Measurements from ENCODE around the gene RPL13. TPM values are rescaled to one million over a fixed set of nuclear protein-coding genes. Genes with fewer than 3 reads are reported as not detected.

RPL13 gene
- total RNA-seq, 1 donor from 2014 or later = 1,029 TPM

- intact Hi-C loops (cut with micrococcal nuclease) = no loop called here
- no peak for ATAC-seq
- no peak for DNase-seq
Observed at GRCh38 chr16:89573826-89574680, 13.6 kb downstream of the RPL13 start.

GRCh38 chr16:89574681-89575246 lies 14.3 kb downstream of the RPL13 start:
- peak; percentile 63 for DNase-seq
- intact Hi-C loops (cut with micrococcal nuclease) = no loop called here

GRCh38 chr16:89575247-89576152 lies 15.0 kb downstream of the RPL13 start, which contains the start of gene CPNE7:
TSS of gene CPNE7 (plus strand) at chr16:89575758. CDS start at chr16:89575898, 140 bp downstream.
- intact Hi-C loops (cut with micrococcal nuclease) = no loop called here
- ATAC-seq (peak; percentile 21), DNase-seq (no peak)

More at GRCh38 chr16:89574681-89575246, 14.3 kb downstream of the RPL13 start:
- peak; percentile 73 for ATAC-seq

GRCh38 chr16:89576153-89577054 lies 15.9 kb downstream of the RPL13 start:
- intact Hi-C loops (cut with micrococcal nuclease) = no loop called here
- DNase-seq (no peak), ATAC-seq (no peak)

- intact Hi-C loops (cut with micrococcal nuclease) = no loop called here
- no peak for ATAC-seq
- no peak for DNase-seq
Observed at GRCh38 chr16:89577055-89577759, 16.7 kb downstream of the RPL13 start.

GRCh38 chr16:89579351-89579750 lies 18.9 kb downstream of the RPL13 start:
- intact Hi-C loops (cut with micrococcal nuclease) = no loop called here
- ATAC-seq (no peak), DNase-seq (no peak)

GRCh38 chr16:89581045-89581695 lies 20.7 kb downstream of the RPL13 start:
- no peak for ATAC-seq
- intact Hi-C loops (cut with micrococcal nuclease) = no loop called here

GRCh38 chr16:89581861-89582563 lies 21.5 kb downstream of the RPL13 start:
- intact Hi-C loops (cut with micrococcal nuclease) = no loop called here
- ATAC-seq (no peak), DNase-seq (no peak)

More at GRCh38 chr16:89581045-89581695, 20.7 kb downstream of the RPL13 start:
- DNase-seq = no peak

- intact Hi-C loops (cut with micrococcal nuclease) = no loop called here
- DNase-seq (no peak), ATAC-seq (no peak)
Observed at GRCh38 chr16:89582614-89583196, 22.2 kb downstream of the RPL13 start.

GRCh38 chr16:89583197-89583894 lies 22.9 kb downstream of the RPL13 start:
- intact Hi-C loops (cut with micrococcal nuclease) = no loop called here
- no peak for ATAC-seq
- DNase-seq = no peak

- DNase-seq = no peak
- intact Hi-C loops (cut with micrococcal nuclease) = no loop called here
- no peak for ATAC-seq
Observed at GRCh38 chr16:89583895-89584644, 23.6 kb downstream of the RPL13 start.

GRCh38 chr16:89584768-89585549 lies 24.5 kb downstream of the RPL13 start:
- intact Hi-C loops (cut with micrococcal nuclease) = no loop called here
- no peak for ATAC-seq

GRCh38 chr16:89586218-89586617 lies 25.7 kb downstream of the RPL13 start:
- intact Hi-C loops (cut with micrococcal nuclease) = no loop called here
- no peak for ATAC-seq

More at GRCh38 chr16:89584768-89585549, 24.5 kb downstream of the RPL13 start:
- no peak for DNase-seq

GRCh38 chr16:89586853-89587252 lies 26.4 kb downstream of the RPL13 start:
- no peak for DNase-seq
- ATAC-seq = no peak
- intact Hi-C loops (cut with micrococcal nuclease) = no loop called here

More at GRCh38 chr16:89586218-89586617, 25.7 kb downstream of the RPL13 start:
- DNase-seq = no peak

All from left ventricle myocardium superior (tissue), 1 donor.